Astrocyte of the cerebellum (primary cell): ENCODE data around the gene EBF4.

Experiments
- DNase-seq: peaks from one replicate; pipeline ENCODE4 v3.0.0-alpha.2; 2011; ENCODE audit warnings: low read depth
- H3K4me3 ChIP-seq: 2 replicates; pipeline ENCODE4 v1.5.1; 2011; ENCODE audit warnings: mild to moderate bottlenecking, low read depth, low read length, moderate library complexity
- CTCF ChIP-seq: IDR thresholded peaks from 2 replicates; pipeline ENCODE4 v1.5.1; 2012; ENCODE audit warnings: low read length, low read depth, moderate library complexity, mild to moderate bottlenecking; ENCODE audit errors: missing control alignments
- in situ Hi-C: cut with HindIII; loops from 2 replicates; pipeline ENCODE4 v1.10.0; 2017; ENCODE audit warnings: low sequenced_read_pairs

Gene EBF4

GRCh38 chr20:2747676-2748235, 55.2 kb downstream of the EBF4 start:
- no peak for DNase-seq
- in situ Hi-C loops = no loop called here
- H3K4me3 ChIP-seq = no peak overlapping the region
- TF ChIP-seq CTCF = no peak

GRCh38 chr20:2748551-2749342, 56.2 kb downstream of the EBF4 start:
- DNase-seq = no peak

GRCh38 chr20:2749343-2749950, 56.9 kb downstream of the EBF4 start:
- no peak for TF ChIP-seq CTCF
- H3K4me3 ChIP-seq = no peak overlapping the region
- no peak for DNase-seq
- in situ Hi-C loops = no loop called here

More at GRCh38 chr20:2748551-2749342, 56.2 kb downstream of the EBF4 start:
- no peak overlapping the region for H3K4me3 ChIP-seq
- in situ Hi-C loops = no loop called here
- no peak for TF ChIP-seq CTCF

- in situ Hi-C loops = no loop called here
- no peak for DNase-seq
- TF ChIP-seq CTCF = no peak
- H3K4me3 ChIP-seq = no peak overlapping the region
Measured at GRCh38 chr20:2749951-2750490, 57.4 kb downstream of the EBF4 start.

GRCh38 chr20:2750491-2751251, 58.1 kb downstream of the EBF4 start:
- H3K4me3 ChIP-seq = no peak overlapping the region
- no peak for TF ChIP-seq CTCF
- no peak for DNase-seq
- in situ Hi-C loops = no loop called here

GRCh38 chr20:2751347-2751877, 58.8 kb downstream of the EBF4 start:
- DNase-seq = no peak
- no peak for TF ChIP-seq CTCF
- in situ Hi-C loops = no loop called here
- H3K4me3 ChIP-seq = no peak overlapping the region
